ENCODE measurements around the gene TAF6. TPM values are rescaled to one million over a fixed set of nuclear protein-coding genes. Genes with fewer than 3 reads are reported as not detected.

Gene TAF6
- total RNA-seq, 4 donors from 2014 or later = 18.0 to 581 (median 43.9) TPM

Small RNA genes lying within 50 kb of the gene (small RNA-seq; reads per million reads assigned to genes)
- gene MIR106B = 24.8 to 120 (median 85.1) reads per million in 4 donors
- gene MIR25 = 509 to 1,826 (median 1,198) reads per million in 4 donors
- gene MIR93 = 107 to 467 (median 227) reads per million in 4 donors

Other genes with a start within 250 kb of the TAF6 start
- not detected for gene OR2AE1, start 242.3 kb downstream of the TAF6 start, total RNA-seq
- gene TRIM4, start 199.8 kb downstream of the TAF6 start, total RNA-seq = 10 to 100 TPM; 20.9 to 43.3 (median 39.6) TPM
- not detected for gene GJC3, start 189.7 kb downstream of the TAF6 start, total RNA-seq
- gene AZGP1, start 143.3 kb downstream of the TAF6 start, total RNA-seq = 10 to 100 TPM in 1 of 4 donors, 1 to 10 TPM in 1, not detected in 2; 3.2 to 17.1 TPM
- gene ZKSCAN1, start 103.8 kb downstream of the TAF6 start, total RNA-seq = 10 to 100 TPM; 63.1 to 97.5 (median 84.5) TPM
- 10 to 100 TPM in 2 of 4 donors, 1 to 10 TPM in 1, under 1 TPM in 1; 0.75 to 28.7 (median 10.0) TPM for gene ZSCAN21, start 69.6 kb downstream of the TAF6 start, total RNA-seq
- gene ZNF3, start 37.6 kb downstream of the TAF6 start, total RNA-seq = 10 to 100 TPM; 37.4 to 42.7 (median 41.0) TPM
- gene COPS6, start 30.4 kb downstream of the TAF6 start, total RNA-seq = 10 to 100 TPM; 18.3 to 61.3 (median 44.5) TPM
- 10 to 100 TPM; 30.3 to 72.6 (median 38.7) TPM for gene MCM7, start 18.0 kb downstream of the TAF6 start, total RNA-seq
- gene AP4M1, start 17.7 kb downstream of the TAF6 start, total RNA-seq = 10 to 100 TPM; 16.5 to 86.0 (median 54.9) TPM
- gene CNPY4, start 276 bp upstream of the TAF6 start, total RNA-seq = 1 to 10 TPM; 4.9 to 9.4 (median 7.0) TPM
- 1 to 10 TPM in 2 of 4 donors, not detected in 2; 4.4 to 5.6 TPM for gene MBLAC1, start 7.6 kb upstream of the TAF6 start, total RNA-seq
- 100 to 1,000 TPM; 105 to 403 (median 256) TPM for gene LAMTOR4, start 29.6 kb upstream of the TAF6 start, total RNA-seq
- gene TRAPPC14, start 39.4 kb upstream of the TAF6 start, total RNA-seq = 100 to 1,000 TPM in 1 of 4 donors, 10 to 100 TPM in 3; 43.5 to 111 (median 51.2) TPM
- gene GAL3ST4, start 49.3 kb upstream of the TAF6 start, total RNA-seq = 1 to 10 TPM in 3 of 4 donors, not detected in 1; 2.0 to 5.1 (median 3.8) TPM
- 10 to 100 TPM in 2 of 4 donors, 1 to 10 TPM in 1, not detected in 1; 3.5 to 17.2 (median 12.5) TPM for gene GPC2, start 58.0 kb upstream of the TAF6 start, total RNA-seq
- gene STAG3, start 58.6 kb upstream of the TAF6 start, total RNA-seq = 1 to 10 TPM in 2 of 4 donors, under 1 TPM in 1, not detected in 1; 0.96 to 9.4 (median 2.2) TPM
- 1 to 10 TPM in 2 of 4 donors, not detected in 2; 2.2 to 4.3 TPM for gene PVRIG, start 100.6 kb upstream of the TAF6 start, total RNA-seq
- gene SPDYE3, start 188.3 kb upstream of the TAF6 start, total RNA-seq = not detected
- 100 to 1,000 TPM in 2 of 4 donors, 10 to 100 TPM in 2; 80.0 to 239 (median 113) TPM for gene PILRB, start 238.8 kb upstream of the TAF6 start, total RNA-seq

All from transverse colon (tissue), 4 donors.